Measurements from ENCODE around the gene ZG16.

DNA sequence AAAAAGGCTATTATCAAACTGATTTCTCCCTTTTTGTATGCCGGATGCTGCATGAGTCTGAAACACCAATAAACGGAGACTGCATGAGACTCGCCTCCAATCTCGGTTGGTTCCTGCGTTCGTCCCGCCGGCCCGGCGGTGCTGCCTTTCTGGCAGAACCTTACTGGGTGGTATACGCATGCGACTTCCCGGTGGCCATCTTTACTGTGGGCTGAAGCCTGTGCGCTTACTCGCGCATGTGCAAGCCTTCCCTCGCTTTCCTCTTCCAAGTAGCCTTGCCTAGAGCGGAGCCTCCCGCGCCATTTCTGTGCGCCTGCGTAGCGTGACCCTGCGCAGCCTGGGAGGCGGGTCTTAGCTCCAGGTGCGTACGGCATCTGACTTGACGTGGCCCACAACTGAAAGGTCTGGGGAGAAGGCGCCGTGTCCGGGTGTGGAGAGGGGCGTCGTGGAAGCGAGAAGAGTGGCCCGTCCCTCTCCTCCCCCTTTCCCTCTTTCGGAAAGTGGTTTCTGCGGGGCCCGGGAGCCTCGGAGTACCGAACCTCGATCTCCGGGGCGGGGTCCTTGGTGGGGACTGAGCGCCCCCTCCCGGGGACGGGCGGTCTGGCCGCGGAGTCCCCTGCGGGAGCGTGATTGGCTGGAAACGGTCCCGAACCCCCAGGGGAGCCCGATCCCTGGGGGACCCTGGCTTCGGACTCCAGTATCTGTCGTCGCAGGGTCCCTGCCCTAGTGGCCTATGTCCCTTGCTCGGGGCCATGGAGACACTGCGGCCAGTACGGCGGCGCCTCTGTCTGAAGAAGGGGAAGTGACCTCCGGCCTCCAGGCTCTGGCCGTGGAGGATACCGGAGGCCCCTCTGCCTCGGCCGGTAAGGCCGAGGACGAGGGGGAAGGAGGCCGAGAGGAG, 38.0 kb downstream of the ZG16 start, which contains the start of gene PAGR1:
- peak; percentile 83 for TF ChIP-seq CHD1 (IDR thresholded peaks at IDR 0.05; ENCODE audit: low read depth, low read length)
- no peak for TF ChIP-seq RFX5 (IDR thresholded peaks at IDR 0.05; ENCODE audit: borderline replicate concordance, low read depth, low read length)
- no peak for TF ChIP-seq ASH2L (IDR thresholded peaks at IDR 0.05; ENCODE audit: low read length)
- TF ChIP-seq TAF1 (IDR thresholded peaks at IDR 0.05; ENCODE audit: low read depth, low read length), result peak; percentile 87
- peak; percentile 60 to 72 for TF ChIP-seq RAD21 (IDR thresholded peaks at IDR 0.05 in 1 of 2, conservative IDR thresholded peaks at IDR 0.05 in 1 of 2; ENCODE audit: low read depth in 2 of 2, low read length in 2 of 2)
- TF ChIP-seq, protein P1, sequence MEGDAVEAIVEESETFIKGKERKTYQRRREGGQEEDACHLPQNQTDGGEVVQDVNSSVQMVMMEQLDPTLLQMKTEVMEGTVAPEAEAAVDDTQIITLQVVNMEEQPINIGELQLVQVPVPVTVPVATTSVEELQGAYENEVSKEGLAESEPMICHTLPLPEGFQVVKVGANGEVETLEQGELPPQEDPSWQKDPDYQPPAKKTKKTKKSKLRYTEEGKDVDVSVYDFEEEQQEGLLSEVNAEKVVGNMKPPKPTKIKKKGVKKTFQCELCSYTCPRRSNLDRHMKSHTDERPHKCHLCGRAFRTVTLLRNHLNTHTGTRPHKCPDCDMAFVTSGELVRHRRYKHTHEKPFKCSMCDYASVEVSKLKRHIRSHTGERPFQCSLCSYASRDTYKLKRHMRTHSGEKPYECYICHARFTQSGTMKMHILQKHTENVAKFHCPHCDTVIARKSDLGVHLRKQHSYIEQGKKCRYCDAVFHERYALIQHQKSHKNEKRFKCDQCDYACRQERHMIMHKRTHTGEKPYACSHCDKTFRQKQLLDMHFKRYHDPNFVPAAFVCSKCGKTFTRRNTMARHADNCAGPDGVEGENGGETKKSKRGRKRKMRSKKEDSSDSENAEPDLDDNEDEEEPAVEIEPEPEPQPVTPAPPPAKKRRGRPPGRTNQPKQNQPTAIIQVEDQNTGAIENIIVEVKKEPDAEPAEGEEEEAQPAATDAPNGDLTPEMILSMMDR (IDR thresholded peaks at IDR 0.05; ENCODE audit: control extremely low read depth in 1 of 3, insufficient read depth in 1 of 3, low read depth in 1 of 3, low read length in 3 of 3), result peak in 2 of 3 experiments; percentile 71 to 78; a peak in 3 of 4 replicates
- TF ChIP-seq SP1 (IDR thresholded peaks at IDR 0.05; ENCODE audit: low read depth, low read length), result peak; percentile 45
- peak; percentile 100 for TF ChIP-seq YY1 (IDR thresholded peaks at IDR 0.05; ENCODE audit: low read depth, low read length)
- no peak for TF ChIP-seq SIRT6 (IDR thresholded peaks at IDR 0.05; ENCODE audit: low read length)
- no peak for TF ChIP-seq EP300 (IDR thresholded peaks at IDR 0.05; ENCODE audit: borderline replicate concordance in 1 of 2, low read depth in 2 of 2, low read length in 2 of 2)
- TF ChIP-seq GABPA (IDR thresholded peaks at IDR 0.05; ENCODE audit: borderline replicate concordance, insufficient read depth, low read length), result no peak
- no peak for TF ChIP-seq CHD2 (IDR thresholded peaks at IDR 0.05; ENCODE audit: low read length)
- TF ChIP-seq, protein P2, sequence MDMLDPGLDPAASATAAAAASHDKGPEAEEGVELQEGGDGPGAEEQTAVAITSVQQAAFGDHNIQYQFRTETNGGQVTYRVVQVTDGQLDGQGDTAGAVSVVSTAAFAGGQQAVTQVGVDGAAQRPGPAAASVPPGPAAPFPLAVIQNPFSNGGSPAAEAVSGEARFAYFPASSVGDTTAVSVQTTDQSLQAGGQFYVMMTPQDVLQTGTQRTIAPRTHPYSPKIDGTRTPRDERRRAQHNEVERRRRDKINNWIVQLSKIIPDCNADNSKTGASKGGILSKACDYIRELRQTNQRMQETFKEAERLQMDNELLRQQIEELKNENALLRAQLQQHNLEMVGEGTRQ (IDR thresholded peaks at IDR 0.05; ENCODE audit: low read length), result no peak
- peak; percentile 87 for TF ChIP-seq TBP (IDR thresholded peaks at IDR 0.05; ENCODE audit: low read depth, low read length)
